T-helper 1 cell (primary cell): Measurements from ENCODE around the gene ETV3.
A peak's percentile ranks its signal among the peaks of the same experiment; 100 is the strongest.

Experiments used
- DNase-seq, 5 donors: peaks; one replicate each; pipeline ENCODE4 v3.0.0-alpha.2; 2012 to 2020

The ETV3 gene

DNA sequence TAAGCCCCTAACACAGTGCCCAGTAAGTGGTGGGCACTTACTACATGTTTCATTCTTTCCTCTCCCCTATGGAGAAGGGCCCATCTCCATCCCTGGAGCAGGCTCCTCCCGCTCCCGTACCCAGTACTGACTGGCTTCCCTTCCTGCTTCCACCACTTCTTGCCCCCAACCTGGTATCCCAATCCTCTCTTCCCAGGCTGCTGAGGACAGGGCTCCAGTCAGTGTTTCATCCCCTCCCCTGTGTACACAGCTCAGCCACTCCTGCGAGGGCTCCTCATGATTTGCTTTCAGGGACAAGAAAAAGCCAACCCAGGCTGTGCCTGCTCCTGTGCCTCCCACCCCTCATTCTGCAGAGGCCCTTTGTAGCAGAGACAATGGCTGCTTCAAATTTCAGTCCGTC is 20.8 kb upstream of the ETV3 start:
- DNase-seq: no peak

DNA sequence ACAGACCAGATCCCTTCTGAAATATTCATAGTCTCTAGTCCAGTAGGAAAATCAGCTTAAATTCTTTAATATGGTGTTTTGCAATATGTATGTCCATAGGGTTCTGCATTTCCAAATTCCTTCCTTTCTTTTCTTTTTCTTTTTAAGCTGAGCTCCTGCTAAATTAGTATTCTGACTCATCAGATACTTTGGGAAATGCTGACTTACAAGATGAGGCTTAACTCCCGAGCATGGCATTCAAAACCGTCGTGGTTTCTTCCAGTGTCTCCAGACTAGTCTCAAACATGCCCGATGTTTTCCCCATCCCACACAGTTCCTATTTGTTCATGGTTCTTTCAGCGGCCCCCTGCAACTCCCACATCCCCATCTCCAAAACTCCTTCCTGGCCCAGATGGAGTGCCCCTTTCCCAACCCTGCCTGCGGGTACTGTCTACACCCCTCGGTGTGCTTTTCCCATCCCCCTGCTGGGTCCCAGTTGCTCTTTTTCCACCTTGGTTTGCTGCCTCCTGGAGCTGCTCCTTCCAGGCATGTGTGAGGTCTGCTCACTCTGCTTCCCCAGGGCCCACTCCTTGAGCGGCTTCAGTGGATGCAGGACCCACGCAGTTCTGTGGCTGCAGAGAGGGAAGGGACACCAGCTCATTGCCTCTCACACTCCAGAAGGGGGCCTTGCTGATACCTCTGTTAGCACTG is 19.5 kb upstream of the ETV3 start:
- DNase-seq: no peak

DNA sequence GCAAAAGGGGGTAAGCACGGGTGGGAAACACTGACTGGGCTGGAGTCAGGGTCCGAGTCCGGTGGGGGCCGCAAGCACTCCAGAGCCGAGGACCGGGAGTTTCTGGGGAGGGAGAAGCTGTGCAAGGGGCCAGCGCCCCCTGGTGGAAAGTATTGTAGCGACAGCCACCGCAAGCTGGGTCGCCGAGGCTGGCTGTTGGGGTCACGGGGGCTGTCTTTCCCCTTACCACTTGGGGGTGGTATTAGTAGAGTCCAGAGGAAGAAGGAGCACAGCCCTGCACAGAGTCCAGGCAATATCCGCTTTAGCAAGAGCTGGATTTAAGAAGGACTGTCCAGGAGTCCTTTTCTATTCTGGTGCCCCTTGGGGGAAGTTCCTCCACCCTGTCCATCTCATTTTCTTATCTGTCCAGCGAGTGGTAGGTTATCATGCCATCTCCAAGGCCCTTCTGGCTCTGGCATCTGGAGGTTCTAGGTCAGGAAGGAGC is 17.9 kb upstream of the ETV3 start:
- peak; percentile 51 to 76 (median 65) for DNase-seq

DNA sequence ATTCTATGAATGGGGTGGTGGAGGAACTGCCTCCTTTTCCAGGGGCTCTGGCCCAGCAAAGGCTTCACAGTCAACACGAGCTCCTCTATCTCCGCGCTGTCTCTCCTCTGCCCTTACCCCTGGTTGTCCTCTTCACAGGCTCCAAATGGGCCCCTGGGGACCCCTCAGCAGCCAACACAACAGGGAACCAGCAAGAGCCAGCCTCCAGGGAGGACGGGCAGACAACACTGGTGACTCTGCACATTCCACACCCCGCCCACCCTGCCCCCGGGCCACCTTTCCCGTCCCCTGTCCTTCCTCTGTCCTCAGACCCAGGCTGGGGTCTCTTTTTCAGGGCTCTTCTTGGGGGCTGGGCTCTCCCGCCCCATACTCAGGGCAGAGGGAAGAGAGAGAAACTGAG is 17.5 kb upstream of the ETV3 start:
- DNase-seq: no peak

DNA sequence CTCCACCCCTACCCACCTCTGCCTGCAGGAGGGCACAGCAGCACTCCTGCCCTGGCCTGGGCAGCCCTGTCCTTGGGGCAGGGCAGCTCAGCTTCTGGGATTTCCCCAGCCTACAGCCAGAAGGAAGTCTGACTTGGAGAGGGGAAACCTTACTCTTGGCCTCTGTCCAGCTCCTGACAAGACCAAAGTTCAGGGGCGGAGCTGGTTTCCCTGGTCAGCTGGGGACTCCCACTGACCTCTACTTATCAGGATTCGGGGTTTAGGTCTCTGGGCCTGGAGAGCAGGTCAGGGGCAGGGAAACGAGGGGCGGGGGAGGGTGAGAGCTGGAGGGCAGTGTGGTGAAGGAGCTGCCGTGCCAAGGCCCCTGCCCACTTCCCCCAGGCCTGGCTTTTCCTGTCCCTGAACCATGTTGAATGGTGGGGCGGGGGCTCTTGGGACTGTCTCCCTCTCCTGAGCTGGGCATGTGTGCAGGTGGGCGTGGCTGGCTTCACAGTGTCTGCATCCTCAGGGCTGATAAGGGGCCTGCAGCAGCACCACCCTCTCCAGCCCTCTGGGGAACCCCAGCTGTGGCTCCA is 16.8 kb upstream of the ETV3 start:
- DNase-seq: no peak

DNA sequence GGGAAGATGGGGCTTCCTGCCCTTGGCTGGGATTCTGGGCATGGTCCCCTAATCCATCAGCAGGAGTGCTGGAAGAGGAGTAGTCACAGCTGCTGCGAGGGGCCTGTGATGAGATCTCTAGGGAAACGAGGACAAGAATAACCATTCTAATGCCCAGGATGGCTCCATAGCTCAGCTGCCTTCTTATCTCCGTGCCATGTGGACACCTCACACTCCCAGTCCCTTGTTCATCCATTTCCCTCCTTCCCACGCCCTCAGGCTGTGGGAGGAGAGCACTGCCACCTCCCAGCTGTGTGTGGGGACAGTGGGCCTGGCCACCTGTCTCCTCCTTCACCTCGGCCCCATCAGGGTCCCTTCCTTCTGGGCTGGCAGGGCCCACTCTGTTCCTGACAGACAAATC is 16.1 kb upstream of the ETV3 start:
- DNase-seq: no peak

DNA sequence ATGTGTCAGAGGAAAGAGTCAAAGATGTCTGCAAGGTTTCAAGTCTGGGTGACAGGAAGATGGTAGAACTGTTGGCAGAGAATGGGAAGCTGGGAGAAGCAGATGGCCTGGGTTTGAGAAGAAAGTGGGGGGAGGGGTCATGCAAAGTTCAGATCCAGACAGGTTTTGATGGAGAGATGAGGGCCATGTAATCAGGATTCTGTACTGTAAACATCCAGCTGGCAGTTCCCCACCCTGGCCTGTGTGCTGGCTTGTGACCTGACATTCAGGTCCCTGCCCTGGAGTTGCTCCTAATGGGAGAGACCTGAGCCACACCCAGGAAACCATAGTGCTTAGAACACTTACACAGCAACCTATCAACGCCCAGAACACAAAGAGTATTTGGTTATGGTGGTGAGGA is 15.6 kb upstream of the ETV3 start:
- DNase-seq: no peak

DNA sequence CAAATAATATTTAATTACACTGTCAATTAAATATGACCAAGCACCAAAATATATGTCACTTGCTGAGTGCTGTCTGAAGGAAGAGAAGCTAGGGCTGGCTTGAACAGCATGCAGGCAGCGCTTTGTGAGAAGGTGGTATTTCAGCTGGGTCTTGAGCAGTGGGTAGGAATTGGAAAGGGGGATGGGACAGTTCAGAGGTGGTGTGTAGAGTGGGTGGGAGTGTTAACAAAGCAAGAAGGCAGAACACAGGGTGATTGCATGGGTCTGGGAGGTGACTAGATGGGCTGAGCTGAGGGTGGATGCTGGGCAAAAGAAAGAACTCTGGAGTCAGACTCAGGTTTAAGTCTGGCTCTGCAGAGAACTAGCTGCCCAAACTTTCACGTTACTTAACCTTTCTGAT is 14.3 kb upstream of the ETV3 start:
- no peak for DNase-seq

DNA sequence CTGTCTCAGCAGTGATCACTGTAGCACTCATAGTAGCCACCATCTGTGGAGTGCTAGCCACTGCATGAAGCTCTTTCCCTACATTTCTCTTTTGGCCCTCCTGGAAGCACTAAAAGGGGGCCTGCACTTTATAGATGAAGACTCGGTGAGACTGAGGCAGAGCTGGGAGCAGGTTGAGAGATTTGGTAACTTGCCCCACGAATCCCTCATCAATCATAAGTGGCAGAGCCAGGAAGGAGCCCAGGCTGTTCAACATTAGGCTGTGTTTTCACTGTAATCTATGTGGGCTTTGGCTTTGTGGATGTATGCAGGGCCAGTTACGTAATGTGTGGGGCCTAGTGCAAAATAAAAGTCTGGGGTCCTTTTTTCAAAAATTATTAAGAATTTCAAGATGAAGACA is 13.3 kb upstream of the ETV3 start:
- DNase-seq: no peak

DNA sequence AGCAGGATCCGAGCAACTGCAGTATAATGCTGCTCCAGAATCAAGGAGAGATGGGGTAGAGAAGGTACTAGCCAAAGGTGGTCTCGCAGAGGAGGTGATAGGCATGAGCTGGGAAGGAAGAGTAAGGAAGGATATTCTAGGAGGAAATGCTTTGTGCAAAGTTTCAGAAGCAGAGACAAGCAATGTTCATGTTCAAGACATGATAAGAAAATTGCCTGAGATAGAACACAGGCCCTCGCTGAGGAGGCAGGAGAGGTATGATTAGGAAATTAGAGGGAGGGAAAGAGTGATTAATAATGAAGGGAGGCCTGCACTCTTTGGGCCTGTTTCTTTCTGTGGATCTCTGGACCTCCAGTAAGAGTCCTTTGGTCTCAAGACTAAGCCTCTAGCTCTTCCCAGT is 12.9 kb upstream of the ETV3 start:
- DNase-seq: no peak

DNA sequence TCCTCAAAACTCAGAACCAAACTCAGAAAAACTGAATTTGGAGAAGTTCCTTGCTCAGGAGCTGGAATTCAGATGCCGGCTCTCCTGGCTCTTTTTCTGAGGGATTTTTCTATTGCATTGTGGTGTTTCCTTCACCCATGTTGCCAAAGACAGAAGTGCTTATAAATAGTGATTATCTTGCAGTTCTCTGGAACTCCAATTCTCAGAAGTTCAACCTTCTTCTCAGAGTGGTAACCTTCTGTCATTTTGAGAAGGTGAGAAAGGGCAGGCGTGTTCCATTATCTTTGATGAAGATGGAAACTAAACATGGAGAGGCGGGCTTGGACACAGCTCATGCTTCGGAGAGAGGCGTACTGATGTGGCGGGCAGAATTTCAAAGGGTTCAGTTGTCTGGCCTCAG is 12.4 kb upstream of the ETV3 start:
- no peak for DNase-seq

DNA sequence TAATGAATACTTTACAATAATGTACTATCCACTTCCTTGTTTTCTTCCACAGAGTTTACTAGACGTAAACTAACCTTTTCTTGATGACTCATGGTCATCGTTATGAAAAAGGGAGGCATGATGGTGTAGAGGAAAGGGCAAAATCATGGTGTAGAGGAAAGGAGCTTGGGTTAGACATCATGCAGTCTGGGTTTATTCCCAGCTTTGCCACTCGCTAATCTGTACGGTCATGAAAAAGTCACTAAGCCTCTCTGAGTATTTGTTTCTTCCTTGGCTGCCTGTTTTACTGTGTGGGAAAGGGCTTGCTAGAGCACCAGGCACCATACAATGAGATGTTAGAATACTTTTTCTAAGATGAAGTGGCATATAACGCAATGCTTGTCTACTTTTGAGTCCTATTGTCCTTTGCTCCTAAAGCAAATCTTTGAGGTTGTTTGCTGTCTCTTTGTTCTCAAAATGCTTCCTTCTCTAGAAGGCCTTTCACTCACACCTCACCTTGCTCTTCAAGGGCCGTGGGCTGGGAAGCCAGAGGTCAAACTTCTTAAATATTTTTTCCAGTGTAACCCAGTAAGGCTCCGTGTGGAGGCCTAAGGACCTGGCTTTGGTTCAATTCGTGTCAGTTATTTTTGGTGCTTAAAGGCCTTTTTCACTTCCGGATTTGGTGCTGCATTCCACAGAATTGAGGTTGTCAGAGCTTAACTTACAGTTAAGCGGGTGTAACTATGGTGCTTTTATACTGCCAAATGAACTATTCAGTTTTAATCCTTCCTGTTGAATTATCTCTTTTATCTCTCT is 9.9 kb upstream of the ETV3 start:
- no peak for DNase-seq

DNA sequence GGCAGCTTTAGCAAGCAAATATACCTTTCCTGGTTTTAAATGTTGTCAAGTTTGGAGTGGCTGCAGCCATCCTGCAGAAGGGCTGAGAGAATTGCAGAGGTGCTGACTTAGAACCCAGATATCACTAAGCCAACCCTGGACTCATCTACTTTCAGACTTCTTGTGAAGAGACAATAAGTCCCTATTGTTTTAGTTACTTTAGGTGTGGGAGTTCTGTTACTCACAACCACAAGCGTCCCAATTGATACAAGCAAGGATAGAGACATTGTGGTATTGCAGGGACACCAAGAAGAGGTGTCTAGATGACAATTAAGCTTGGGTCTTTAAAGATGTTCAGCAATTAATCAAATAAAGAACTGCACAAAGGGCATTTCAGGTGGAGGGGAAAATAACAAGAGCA is 8.8 kb upstream of the ETV3 start:
- no peak for DNase-seq

DNA sequence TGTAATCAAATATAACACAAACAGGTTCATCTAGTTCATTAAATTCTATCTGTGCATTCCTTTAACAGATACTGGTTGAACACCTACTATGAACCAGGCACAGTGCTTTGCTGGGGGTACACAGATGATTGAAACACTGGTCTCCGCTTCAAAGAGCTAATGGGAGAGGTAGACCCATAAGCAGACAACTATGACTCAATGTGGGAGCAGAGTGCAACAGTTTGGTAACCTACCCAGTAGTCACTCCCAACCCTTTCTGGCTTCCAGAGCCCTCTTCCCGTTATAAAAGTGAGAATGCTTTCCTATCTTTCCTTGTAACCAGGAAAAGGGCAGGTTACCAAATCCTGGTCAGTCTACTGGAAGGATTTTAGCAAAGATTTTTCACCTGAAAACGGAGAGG is 8.0 kb upstream of the ETV3 start:
- no peak for DNase-seq

DNA sequence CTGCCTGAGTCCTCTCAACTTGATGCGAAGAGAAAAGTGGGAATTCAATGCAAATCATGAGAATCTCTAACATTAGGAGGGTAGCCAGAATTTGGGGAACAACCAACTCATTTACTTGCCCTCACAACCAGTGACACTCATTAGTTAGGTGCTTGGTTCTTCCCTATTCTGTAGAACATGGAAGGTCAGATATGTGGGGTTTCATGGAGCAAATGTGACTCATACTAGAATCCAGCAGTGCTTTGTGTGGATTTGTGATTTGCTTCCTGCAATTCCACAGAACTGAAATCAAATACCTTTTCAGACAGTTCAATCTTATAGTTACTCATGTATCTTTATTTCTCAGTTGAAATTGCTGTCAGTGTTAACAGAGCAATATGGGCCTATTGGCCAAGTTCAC is 6.9 kb upstream of the ETV3 start:
- no peak for DNase-seq

DNA sequence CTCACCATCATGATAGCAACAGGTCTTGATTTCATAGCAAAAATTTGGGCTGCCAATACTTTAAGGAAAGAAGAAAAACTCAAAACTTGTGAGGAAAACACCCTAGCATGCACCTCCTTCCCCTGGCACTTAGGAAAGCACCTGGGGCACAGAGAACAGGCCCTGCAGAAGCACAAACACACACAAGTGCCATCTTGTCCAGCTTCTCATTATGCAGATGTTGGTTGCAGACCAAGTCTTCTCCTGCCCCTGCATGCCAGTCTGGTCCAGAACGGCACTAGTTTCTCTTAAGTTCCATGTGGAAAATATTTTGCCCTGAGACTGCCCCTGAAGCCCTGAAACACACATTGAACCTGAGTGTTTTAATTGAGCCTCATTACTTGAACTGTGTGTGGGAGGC is 6.3 kb upstream of the ETV3 start:
- DNase-seq: no peak

DNA sequence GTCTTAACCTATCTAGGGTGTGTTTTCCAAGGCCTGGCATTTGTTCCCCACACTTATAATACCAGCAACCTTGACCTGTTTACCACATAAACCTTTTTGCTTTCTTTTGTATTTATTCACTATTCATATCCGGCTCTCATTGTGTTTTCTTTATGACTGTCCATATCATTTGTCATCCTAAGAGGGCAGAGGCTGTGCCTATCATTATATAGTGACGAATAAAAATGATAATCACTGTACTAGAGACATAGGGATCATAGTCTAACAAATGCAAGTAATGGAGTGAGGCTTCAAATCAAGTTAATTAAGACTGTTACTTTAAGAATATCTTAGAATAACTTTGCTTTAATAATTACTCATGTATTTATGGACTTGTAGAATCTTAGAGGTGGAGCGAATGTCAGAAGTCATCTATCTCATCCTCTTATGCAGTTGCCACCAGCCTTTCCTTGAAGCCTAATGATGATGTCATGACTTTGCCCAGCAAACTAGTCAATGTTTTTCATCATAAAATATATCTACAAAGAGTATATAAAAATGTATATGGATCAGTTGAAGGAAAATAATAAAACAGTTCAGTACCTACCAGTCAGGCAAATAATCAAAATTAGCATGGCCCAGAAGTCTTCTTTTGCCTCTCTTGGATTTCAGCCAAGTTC is 4.7 kb upstream of the ETV3 start:
- no peak for DNase-seq

DNA sequence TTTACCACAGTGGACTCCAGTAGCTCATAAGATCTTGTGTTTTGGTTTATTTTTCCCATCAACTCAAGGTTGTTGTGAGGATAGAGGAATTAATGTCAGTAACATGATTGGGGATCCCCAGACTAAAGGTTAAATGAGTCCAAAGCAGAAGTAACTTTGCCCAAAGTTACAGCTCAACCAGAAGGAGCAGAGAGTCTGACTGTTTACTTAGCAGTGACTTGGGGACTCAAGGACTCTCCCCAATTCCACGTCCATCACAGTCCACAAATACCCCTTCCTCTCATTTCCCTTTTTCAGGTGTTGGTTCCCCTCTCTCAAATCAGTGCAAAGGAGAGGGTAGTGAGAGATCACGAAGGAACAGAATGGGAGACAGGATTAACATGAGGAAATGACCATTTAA is 4.0 kb upstream of the ETV3 start:
- DNase-seq: no peak

DNA sequence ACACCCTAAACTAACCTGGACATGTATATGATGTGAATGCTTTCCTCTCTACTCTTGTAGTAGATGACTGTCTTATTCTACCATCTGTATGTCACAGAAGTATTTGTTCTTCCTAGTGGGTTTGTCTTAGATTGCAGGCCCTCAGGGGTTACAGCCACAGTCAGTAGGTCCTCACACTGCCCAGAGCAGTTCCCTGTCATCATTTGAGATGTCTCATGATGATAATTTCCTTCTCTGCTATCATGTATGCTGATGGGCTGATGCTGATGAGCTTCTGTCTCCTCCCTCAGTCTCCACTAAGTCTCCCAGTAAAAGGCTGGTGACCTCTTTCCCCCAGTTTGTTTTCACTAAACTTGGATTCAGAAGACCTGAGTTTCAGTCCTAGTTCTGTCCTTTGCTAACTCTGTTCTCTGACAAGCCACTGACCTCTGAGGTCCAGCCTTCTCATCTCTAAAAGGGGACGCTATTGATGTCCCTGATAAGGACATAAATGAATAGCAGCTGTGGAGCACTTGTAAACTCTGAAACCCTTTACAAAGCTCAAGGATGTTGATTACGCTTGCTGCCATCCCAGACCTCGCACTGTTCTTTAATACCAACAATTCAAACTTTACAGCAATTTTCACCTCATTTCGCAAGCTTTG is 3.1 kb upstream of the ETV3 start:
- DNase-seq: no peak

DNA sequence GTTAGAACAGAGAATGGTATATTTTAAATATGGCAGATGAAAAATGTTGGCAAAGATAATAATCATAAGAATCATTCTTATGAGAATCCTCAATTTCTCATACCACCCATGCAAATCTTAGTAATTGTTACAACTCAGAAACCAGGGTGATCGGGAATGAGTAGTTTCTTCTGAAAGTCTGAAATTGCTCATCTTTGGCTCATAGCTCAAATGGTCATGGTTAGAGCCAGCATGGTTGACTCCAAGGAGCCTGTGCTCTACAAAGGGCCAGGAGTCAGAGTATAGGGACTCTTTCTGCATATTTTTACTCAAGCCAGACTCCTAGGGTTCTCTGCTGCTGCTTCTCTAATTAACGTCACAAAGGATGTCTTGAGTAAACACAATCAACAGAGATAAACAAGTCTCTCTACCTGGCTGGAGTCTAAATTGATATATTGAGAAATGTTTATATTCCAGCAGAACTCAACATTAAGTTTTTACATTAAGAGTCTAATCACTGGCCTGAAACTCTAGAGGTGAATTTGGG is 1.9 kb upstream of the ETV3 start:
- DNase-seq: no peak

DNA sequence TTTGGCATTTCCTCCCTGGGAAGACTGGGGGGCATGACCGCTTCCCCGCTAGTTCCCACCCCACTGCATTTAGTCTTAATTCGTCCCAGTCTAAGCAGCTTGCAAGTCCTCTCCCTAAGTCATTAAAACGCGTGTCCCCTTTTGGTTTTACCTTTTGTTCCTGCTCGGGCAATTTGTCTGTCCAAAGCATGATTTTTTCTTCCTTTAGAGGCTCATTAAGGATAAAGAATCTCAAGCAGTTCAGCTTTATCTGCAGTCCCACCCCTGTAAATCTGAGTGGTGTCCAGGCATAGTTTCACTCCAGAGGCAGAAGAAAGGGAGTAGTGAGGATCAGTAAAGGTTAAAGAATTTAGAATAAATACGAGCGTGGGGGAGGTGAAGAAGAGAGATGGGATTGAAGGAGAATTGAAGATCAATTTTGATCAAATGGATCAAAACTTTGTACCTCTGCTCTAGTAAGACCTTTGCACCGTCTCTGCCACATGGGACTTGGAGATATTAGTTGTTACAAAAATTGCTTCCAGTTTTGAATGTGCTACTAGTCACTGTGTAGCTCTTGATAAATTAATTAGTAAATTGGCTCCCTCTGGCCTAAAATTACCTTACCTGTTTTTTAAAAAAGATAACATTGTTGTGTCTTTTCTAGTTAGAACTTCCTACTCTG is 989 bp upstream of the ETV3 start:
- no peak for DNase-seq
